ENCODE results near the gene PFKM.
A peak's percentile ranks its signal among the peaks of the same experiment; 100 is the strongest.

The PFKM gene

GRCh38 chr12:48183091-48183875 is 64.1 kb downstream of the PFKM start, which contains the start of gene CCDC184:
TSS of gene CCDC184 (plus strand) at chr12:48183644. CDS start at chr12:48184123, 479 bp downstream.
- H3K4me1 ChIP-seq (ENCODE audit: control insufficient read depth in 1 of 2, insufficient read depth in 2 of 2, low read length in 2 of 2) = peaks cover 10 to 13% of the 10 kb centered on the region in 2 donors
- peaks cover 49 to 56% of the 10 kb centered on the region in 2 donors for H3K27me3 ChIP-seq (ENCODE audit: control insufficient read depth in 1 of 2, insufficient read depth in 2 of 2, low read length in 2 of 2)
- peak within 1 kb of the TSS; percentile 72 to 75 for H3K4me3 ChIP-seq (ENCODE audit: low read depth in 1 of 2, low read length in 2 of 2)
- no peak within 1 kb of the TSS for H3K27ac ChIP-seq (ENCODE audit: low read depth, low read length)
- H3K9me3 ChIP-seq (ENCODE audit: control insufficient read depth in 1 of 2, low read length in 2 of 2) = no peaks in the 10 kb centered on the region
- peak within 1 kb of the TSS; percentile 4 to 47 for H3K9ac ChIP-seq (ENCODE audit: low read depth in 1 of 2, low read length in 2 of 2)
- H3K36me3 ChIP-seq (ENCODE audit: control insufficient read depth in 1 of 2, insufficient read depth in 2 of 2, low read length in 2 of 2) = no peaks in the 10 kb centered on the region

GRCh38 chr12:48183876-48184548 is 64.8 kb downstream of the PFKM start:
- Histone ChIP-seq H3K27me3 (ENCODE audit: control insufficient read depth in 1 of 2, insufficient read depth in 2 of 2, low read length in 2 of 2) (peaks cover 43 to 51% of the 10 kb centered on the region in 2 donors), H3K9ac (ENCODE audit: low read depth in 1 of 2, low read length in 2 of 2) (no peak overlapping the region), H3K4me3 (ENCODE audit: low read depth in 1 of 2, low read length in 2 of 2) (peak overlapping the region; percentile 72 to 75), H3K36me3 (ENCODE audit: control insufficient read depth in 1 of 2, insufficient read depth in 2 of 2, low read length in 2 of 2) (no peaks in the 10 kb centered on the region), H3K4me1 (ENCODE audit: control insufficient read depth in 1 of 2, insufficient read depth in 2 of 2, low read length in 2 of 2) (peaks cover 10 to 13% of the 10 kb centered on the region in 2 donors), H3K27ac (ENCODE audit: low read depth, low read length) (no peak overlapping the region), H3K9me3 (ENCODE audit: control insufficient read depth in 1 of 2, low read length in 2 of 2) (no peaks in the 10 kb centered on the region)

- H3K36me3 ChIP-seq (ENCODE audit: control insufficient read depth in 1 of 2, insufficient read depth in 2 of 2, low read length in 2 of 2) = no peaks in the 10 kb centered on the region
- H3K27ac ChIP-seq (ENCODE audit: low read depth, low read length) = no peak overlapping the region
- no peaks in the 10 kb centered on the region for H3K9me3 ChIP-seq (ENCODE audit: control insufficient read depth in 1 of 2, low read length in 2 of 2)
- H3K4me1 ChIP-seq (ENCODE audit: control insufficient read depth in 1 of 2, insufficient read depth in 2 of 2, low read length in 2 of 2) = peaks cover 10 to 13% of the 10 kb centered on the region in 2 donors
- peaks cover 43 to 49% of the 10 kb centered on the region in 2 donors for H3K27me3 ChIP-seq (ENCODE audit: control insufficient read depth in 1 of 2, insufficient read depth in 2 of 2, low read length in 2 of 2)
- H3K9ac ChIP-seq (ENCODE audit: low read depth in 1 of 2, low read length in 2 of 2) = no peak overlapping the region
- H3K4me3 ChIP-seq (ENCODE audit: low read depth in 1 of 2, low read length in 2 of 2) = peak overlapping the region in 1 of 2 donors; percentile 72
Measured at GRCh38 chr12:48184549-48184922, 65.4 kb downstream of the PFKM start.

- H3K27ac ChIP-seq (ENCODE audit: low read depth, low read length) = no peak overlapping the region
- no peak overlapping the region for H3K4me3 ChIP-seq (ENCODE audit: low read depth in 1 of 2, low read length in 2 of 2)
- H3K9me3 ChIP-seq (ENCODE audit: control insufficient read depth in 1 of 2, low read length in 2 of 2) = no peaks in the 10 kb centered on the region
- no peaks in the 10 kb centered on the region for H3K36me3 ChIP-seq (ENCODE audit: control insufficient read depth in 1 of 2, insufficient read depth in 2 of 2, low read length in 2 of 2)
- peaks cover 40 to 49% of the 10 kb centered on the region in 2 donors for H3K27me3 ChIP-seq (ENCODE audit: control insufficient read depth in 1 of 2, insufficient read depth in 2 of 2, low read length in 2 of 2)
- peaks cover 10 to 13% of the 10 kb centered on the region in 2 donors for H3K4me1 ChIP-seq (ENCODE audit: control insufficient read depth in 1 of 2, insufficient read depth in 2 of 2, low read length in 2 of 2)
- no peak overlapping the region for H3K9ac ChIP-seq (ENCODE audit: low read depth in 1 of 2, low read length in 2 of 2)
Measured at GRCh38 chr12:48185181-48185919, 66.2 kb downstream of the PFKM start.

GRCh38 chr12:48187916-48188695 is 68.9 kb downstream of the PFKM start:
- Histone ChIP-seq H3K36me3 (ENCODE audit: control insufficient read depth in 1 of 2, insufficient read depth in 2 of 2, low read length in 2 of 2) (no peaks in the 10 kb centered on the region), H3K4me1 (ENCODE audit: control insufficient read depth in 1 of 2, insufficient read depth in 2 of 2, low read length in 2 of 2) (peaks cover 3 to 4% of the 10 kb centered on the region in 2 donors), H3K27ac (ENCODE audit: low read depth, low read length) (no peak overlapping the region), H3K4me3 (ENCODE audit: low read depth in 1 of 2, low read length in 2 of 2) (no peak overlapping the region), H3K27me3 (ENCODE audit: control insufficient read depth in 1 of 2, insufficient read depth in 2 of 2, low read length in 2 of 2) (peaks cover 22 to 27% of the 10 kb centered on the region in 2 donors), H3K9ac (ENCODE audit: low read depth in 1 of 2, low read length in 2 of 2) (no peak overlapping the region), H3K9me3 (ENCODE audit: control insufficient read depth in 1 of 2, low read length in 2 of 2) (no peaks in the 10 kb centered on the region)

GRCh38 chr12:48189331-48190125 is 70.4 kb downstream of the PFKM start:
- Histone ChIP-seq H3K9me3 (ENCODE audit: control insufficient read depth in 1 of 2, low read length in 2 of 2) (no peaks in the 10 kb centered on the region), H3K27ac (ENCODE audit: low read depth, low read length) (no peak overlapping the region), H3K4me1 (ENCODE audit: control insufficient read depth in 1 of 2, insufficient read depth in 2 of 2, low read length in 2 of 2) (no peaks in the 10 kb centered on the region), H3K36me3 (ENCODE audit: control insufficient read depth in 1 of 2, insufficient read depth in 2 of 2, low read length in 2 of 2) (no peaks in the 10 kb centered on the region), H3K9ac (ENCODE audit: low read depth in 1 of 2, low read length in 2 of 2) (no peak overlapping the region), H3K4me3 (ENCODE audit: low read depth in 1 of 2, low read length in 2 of 2) (no peak overlapping the region), H3K27me3 (ENCODE audit: control insufficient read depth in 1 of 2, insufficient read depth in 2 of 2, low read length in 2 of 2) (peaks cover 16 to 18% of the 10 kb centered on the region in 2 donors)

GRCh38 chr12:48191096-48191495 is 71.9 kb downstream of the PFKM start:
- no peaks in the 10 kb centered on the region for H3K9me3 ChIP-seq (ENCODE audit: control insufficient read depth in 1 of 2, low read length in 2 of 2)
- no peaks in the 10 kb centered on the region for H3K36me3 ChIP-seq (ENCODE audit: control insufficient read depth in 1 of 2, insufficient read depth in 2 of 2, low read length in 2 of 2)
- no peak overlapping the region for H3K4me3 ChIP-seq (ENCODE audit: low read depth in 1 of 2, low read length in 2 of 2)
- H3K4me1 ChIP-seq (ENCODE audit: control insufficient read depth in 1 of 2, insufficient read depth in 2 of 2, low read length in 2 of 2) = no peaks in the 10 kb centered on the region
- no peak overlapping the region for H3K27ac ChIP-seq (ENCODE audit: low read depth, low read length)
- H3K27me3 ChIP-seq (ENCODE audit: control insufficient read depth in 1 of 2, insufficient read depth in 2 of 2, low read length in 2 of 2) = peaks cover under 1 to 5% of the 10 kb centered on the region in 2 donors
- H3K9ac ChIP-seq (ENCODE audit: low read depth in 1 of 2, low read length in 2 of 2) = no peak overlapping the region

GRCh38 chr12:48192861-48193260 is 73.7 kb downstream of the PFKM start:
- Histone ChIP-seq H3K4me3 (ENCODE audit: low read depth in 1 of 2, low read length in 2 of 2) (no peak overlapping the region), H3K36me3 (ENCODE audit: control insufficient read depth in 1 of 2, insufficient read depth in 2 of 2, low read length in 2 of 2) (no peaks in the 10 kb centered on the region), H3K9ac (ENCODE audit: low read depth in 1 of 2, low read length in 2 of 2) (no peak overlapping the region), H3K9me3 (ENCODE audit: control insufficient read depth in 1 of 2, low read length in 2 of 2) (no peaks in the 10 kb centered on the region), H3K27me3 (ENCODE audit: control insufficient read depth in 1 of 2, insufficient read depth in 2 of 2, low read length in 2 of 2) (peaks cover 0 to 5% of the 10 kb centered on the region in 2 donors), H3K4me1 (ENCODE audit: control insufficient read depth in 1 of 2, insufficient read depth in 2 of 2, low read length in 2 of 2) (peaks cover 0 to 5% of the 10 kb centered on the region in 2 donors), H3K27ac (ENCODE audit: low read depth, low read length) (no peak overlapping the region)

GRCh38 chr12:48193623-48194022 is 74.5 kb downstream of the PFKM start:
- peaks cover 0 to 5% of the 10 kb centered on the region in 2 donors for H3K27me3 ChIP-seq (ENCODE audit: control insufficient read depth in 1 of 2, insufficient read depth in 2 of 2, low read length in 2 of 2)
- H3K4me1 ChIP-seq (ENCODE audit: control insufficient read depth in 1 of 2, insufficient read depth in 2 of 2, low read length in 2 of 2) = peaks cover 0 to 5% of the 10 kb centered on the region in 2 donors
- H3K36me3 ChIP-seq (ENCODE audit: control insufficient read depth in 1 of 2, insufficient read depth in 2 of 2, low read length in 2 of 2) = no peaks in the 10 kb centered on the region
- no peak overlapping the region for H3K27ac ChIP-seq (ENCODE audit: low read depth, low read length)
- no peak overlapping the region for H3K4me3 ChIP-seq (ENCODE audit: low read depth in 1 of 2, low read length in 2 of 2)
- H3K9me3 ChIP-seq (ENCODE audit: control insufficient read depth in 1 of 2, low read length in 2 of 2) = no peaks in the 10 kb centered on the region
- H3K9ac ChIP-seq (ENCODE audit: low read depth in 1 of 2, low read length in 2 of 2) = no peak overlapping the region
